ENCODE data around the gene PRPF6. TPM values are rescaled to one million over a fixed set of nuclear protein-coding genes. Genes with fewer than 3 reads are reported as not detected.

PRPF6 gene
- total and polyA plus RNA-seq, 2 of the 13 experiments (the other 11 are each of a cell fraction or from before 2014, with no cell fraction given), result 63.7 to 101 TPM

- TF ChIP-seq ZNF644 (CRISPR knock-in tag; IDR thresholded peaks at IDR 0.05; ENCODE audit: low read depth) (no peak), POGZ (CRISPR knock-in tag; IDR thresholded peaks at IDR 0.05) (no peak), ZNF639 (CRISPR knock-in tag; conservative IDR thresholded peaks at IDR 0.05) (0 out of 2 replicates have a peak, but pooled peaks have one; percentile 47), ZNF556 (CRISPR knock-in tag; IDR thresholded peaks at IDR 0.05; ENCODE audit: borderline replicate concordance) (peak; percentile 56; the same call in 1 of the 2 replicates), TMF1 (CRISPR knock-in tag; IDR thresholded peaks at IDR 0.05; ENCODE audit: low read depth) (peak; percentile 87), GMEB1 (CRISPR knock-in tag; IDR thresholded peaks at IDR 0.05; ENCODE audit: borderline replicate concordance) (no peak), CBFB (CRISPR knock-in tag; IDR thresholded peaks at IDR 0.05) (no peak; the same call in 1 of the 2 replicates), FOSL1 (CRISPR knock-in tag; IDR thresholded peaks at IDR 0.05; ENCODE audit: borderline replicate concordance) (no peak), ZC3H13 (CRISPR knock-in tag; IDR thresholded peaks at IDR 0.05) (peak; percentile 73), ZNF335 (CRISPR knock-in tag; IDR thresholded peaks at IDR 0.05) (peak; percentile 70; the same call in 1 of the 2 replicates), PHF8 (CRISPR knock-in tag; IDR thresholded peaks at IDR 0.05) (no peak), SP140L (CRISPR knock-in tag; IDR thresholded peaks at IDR 0.05; ENCODE audit: borderline replicate concordance) (no peak), BCL6 (CRISPR knock-in tag; IDR thresholded peaks at IDR 0.05) (0 out of 2 replicates have a peak, but pooled peaks have one; percentile 52), ZNF431 (CRISPR knock-in tag; IDR thresholded peaks at IDR 0.05; ENCODE audit: borderline replicate concordance, low read depth) (no peak), HINFP (CRISPR knock-in tag; IDR thresholded peaks at IDR 0.05; ENCODE audit: low read depth) (peak; percentile 97), ONECUT2 (CRISPR knock-in tag; IDR thresholded peaks at IDR 0.05) (no peak), KMT2A (CRISPR knock-in tag; IDR thresholded peaks at IDR 0.05) (no peak), NKX3-1 (CRISPR knock-in tag; IDR thresholded peaks at IDR 0.05) (no peak), IKZF4 (CRISPR knock-in tag; IDR thresholded peaks at IDR 0.05; ENCODE audit: borderline replicate concordance, low read depth, not compliant biosample characterization) (no peak), SP1 (IDR thresholded peaks at IDR 0.05) (no peak), SP1 (CRISPR knock-in tag; IDR thresholded peaks at IDR 0.05) (no peak; the same call in 1 of the 2 replicates), HIVEP1 (CRISPR knock-in tag; IDR thresholded peaks at IDR 0.05) (peak; percentile 56), ZNF605 (CRISPR knock-in tag; IDR thresholded peaks at IDR 0.05) (peak; percentile 33; the same call in 1 of the 2 replicates), RBM22 (optimal IDR thresholded peaks at IDR 0.05; ENCODE audit: low read length) (no peak)
- TF ChIP-seq, protein P1, sequence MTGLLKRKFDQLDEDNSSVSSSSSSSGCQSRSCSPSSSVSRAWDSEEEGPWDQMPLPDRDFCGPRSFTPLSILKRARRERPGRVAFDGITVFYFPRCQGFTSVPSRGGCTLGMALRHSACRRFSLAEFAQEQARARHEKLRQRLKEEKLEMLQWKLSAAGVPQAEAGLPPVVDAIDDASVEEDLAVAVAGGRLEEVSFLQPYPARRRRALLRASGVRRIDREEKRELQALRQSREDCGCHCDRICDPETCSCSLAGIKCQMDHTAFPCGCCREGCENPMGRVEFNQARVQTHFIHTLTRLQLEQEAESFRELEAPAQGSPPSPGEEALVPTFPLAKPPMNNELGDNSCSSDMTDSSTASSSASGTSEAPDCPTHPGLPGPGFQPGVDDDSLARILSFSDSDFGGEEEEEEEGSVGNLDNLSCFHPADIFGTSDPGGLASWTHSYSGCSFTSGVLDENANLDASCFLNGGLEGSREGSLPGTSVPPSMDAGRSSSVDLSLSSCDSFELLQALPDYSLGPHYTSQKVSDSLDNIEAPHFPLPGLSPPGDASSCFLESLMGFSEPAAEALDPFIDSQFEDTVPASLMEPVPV (CRISPR knock-in tag; IDR thresholded peaks at IDR 0.05), result peak; percentile 94
Observed at GRCh38 chr20:64052987-64053840, 72.3 kb downstream of the PRPF6 start (continued).

Data from HepG2 (cell line).